Spleen (tissue), 11 donors: Measurements from ENCODE around the gene RPN1. TPM values are rescaled to one million over a fixed set of nuclear protein-coding genes. Genes with fewer than 3 reads are reported as not detected.
"Not testable (repeated sequence)": the region's sequence is repeated elsewhere in the genome, so short reads cannot be mapped to it uniquely, and the experiment has no call there.

Experiments
- DNase-seq: peaks from one replicate; pipeline ENCODE4 v3.0.0-alpha.2; 2020
- H3K27ac ChIP-seq, 8 donors: fragments of 200-600 bp; sonication (generic) in 7 of 8; 1 replicate in 4 of 8; 2 replicates in 4 of 8; pipeline versions ENCODE4 v1.5.0 to v1.8.0; 2016 to 2021; ENCODE audit warnings: inconsistent platforms in 4 of 8, mild to moderate bottlenecking in 4 of 8, moderate library complexity in 1 of 8
- H3K27me3 ChIP-seq, 7 donors: fragments of 200-600 bp; sonication (generic) in 6 of 7; replicated peaks in 1 of 7; 1 replicate in 4 of 7; 2 replicates in 3 of 7; pipeline versions ENCODE4 v1.5.0 to v1.8.0; 2016 to 2021; ENCODE audit warnings: inconsistent platforms in 3 of 7, mild to moderate bottlenecking in 1 of 7
- H3K36me3 ChIP-seq, 6 donors: fragments of 200-600 bp; sonication (generic) in 5 of 6; 1 replicate in 4 of 6; 2 replicates in 2 of 6; pipeline versions ENCODE4 v1.5.0 to v1.8.0; 2016 to 2021; ENCODE audit warnings: inconsistent platforms in 2 of 6
- H3K4me1 ChIP-seq, 6 donors: fragments of 200-600 bp; sonication (generic) in 5 of 6; 1 replicate in 3 of 6; 2 replicates in 3 of 6; pipeline versions ENCODE4 v1.5.0 to v1.8.0; 2016 to 2021; ENCODE audit warnings: inconsistent platforms in 3 of 6
- H3K4me3 ChIP-seq, 8 donors: fragments of 200-600 bp; sonication (generic) in 7 of 8; 1 replicate in 4 of 8; 2 replicates in 4 of 8; pipeline versions ENCODE4 v1.5.0 to v1.8.0; 2016 to 2021; ENCODE audit warnings: inconsistent platforms in 4 of 8, mild to moderate bottlenecking in 4 of 8, moderate library complexity in 2 of 8
- H3K9me3 ChIP-seq, 8 donors: fragments of 200-600 bp; sonication (generic) in 7 of 8; 1 replicate in 4 of 8; 2 replicates in 4 of 8; pipeline versions ENCODE4 v1.5.0 to v1.8.0; 2016 to 2021; ENCODE audit warnings: inconsistent platforms in 4 of 8
- CTCF ChIP-seq, 11 experiments: fragments of 200-600 bp in 7 of 11; fragments of 450-650 bp in 4 of 11; sonication (generic) in 4 of 11; IDR thresholded peaks in 8 of 11; conservative IDR thresholded peaks in 3 of 11; 1 replicate in 7 of 11; 2 replicates in 4 of 11; pipeline versions ENCODE4 v1.4.0 to v1.8.0; 2016 to 2021; ENCODE audit warnings: antibody characterized with exemption in 11 of 11, inconsistent platforms in 4 of 11, mild to moderate bottlenecking in 1 of 11
- POLR2A ChIP-seq, 3 donors: fragments of 450-650 bp; IDR thresholded peaks; one replicate each; pipeline ENCODE4 v1.5.1; 2017; ENCODE audit warnings: antibody characterized with exemption in 3 of 3, mild to moderate bottlenecking in 1 of 3
- POLR2AphosphoS5 ChIP-seq, 3 donors: sonication (generic); formaldehyde crosslinking; IDR thresholded peaks; one replicate each; pipeline ENCODE4 v1.5.1; 2017; ENCODE audit warnings: antibody characterized with exemption in 3 of 3
- WGBS, 5 donors: extraction: QIAGEN DNeasy Blood & Tissue Kit in 3 of 5; methylation state at CpG; one replicate each; pipeline versions ENCODE4 v1.1.5 to v1.1.7; 2013 to 2018; 5-methylcytosine and 5-hydroxymethylcytosine counted together
- intact Hi-C: fragments of 100-400 bp; cut with DNase I; formaldehyde crosslinking; loops from one replicate; pipeline ENCODE4 v1.15.0; 2023; ENCODE audit warnings: low total_unique reads
- polyA plus RNA-seq, 3 donors: library from polyadenylated mRNA; stranded (reverse); fragments of 200-250 nt; gene quantifications; one replicate each; pipeline ENCODE4 v1.2.1, GENCODE V29; 2013
- total RNA-seq, 7 donors: library from RNA; depleted of rRNA in 3 of 7; stranded (reverse); fragments of >200 nt in 3 of 7; fragmentation: NEBNext Ultra II Directional in 4 of 7; extraction: Animal tissue kit (Norgen Biotek cat#: 25700) in 4 of 7; gene quantifications; one replicate each; pipeline versions ENCODE4 v1.1.0 to v1.2.1, GENCODE V29; 2016 to 2021
- donor health status: healthy with polysubstance abuse.
- donor health status: DM: no; HTN: no; CAD: no; lungs with moderate emphysema.
- donor health status: DM: no; HTN: no; CAD: no.
- donor health status: Bipolar disorder and iron deficiency.
- donor health status: healthy.
- donor health status: DM: no; HTN: no; CAD: no.
- donor health status: DM: yes; HTN: yes; CAD: no.

The RPN1 gene
- total and polyA plus RNA-seq, 10 donors: 44.9 to 263 (median 146) TPM

DNA sequence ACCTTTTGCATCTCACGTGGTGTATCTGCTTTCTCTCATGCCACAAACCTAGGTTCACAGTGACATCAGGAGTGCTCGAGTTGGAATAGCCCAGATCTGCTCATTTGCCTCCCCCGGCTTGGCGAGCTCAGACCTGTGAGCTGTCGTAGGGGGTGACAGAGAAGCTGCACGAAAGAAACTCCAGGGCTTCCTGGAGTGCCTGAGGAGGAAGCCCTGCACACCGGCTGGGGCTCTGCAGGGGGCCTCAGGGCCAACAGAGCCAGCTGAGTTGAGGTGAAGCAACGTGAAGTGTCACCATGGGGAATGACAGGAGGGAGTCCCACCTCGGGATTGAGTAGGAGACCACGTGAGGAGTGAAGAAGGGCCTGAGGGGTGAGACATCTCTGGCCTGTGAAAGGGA is 62.5 kb downstream of the RPN1 start:
- H3K4me3 ChIP-seq: no peak overlapping the region
- H3K4me1 ChIP-seq: peaks cover 4 to 43% (median 14%) of the 10 kb centered on the region in 6 donors
- H3K27me3 ChIP-seq: peaks cover 0 to 4% (median 0%) of the 10 kb centered on the region in 7 donors
- TF ChIP-seq POLR2AphosphoS5 (IDR thresholded peaks at IDR 0.05) (no peak), CTCF (IDR thresholded peaks at IDR 0.05 in 8 of 11, conservative IDR thresholded peaks at IDR 0.05 in 3 of 11) (no peak), POLR2A (IDR thresholded peaks at IDR 0.05) (no peak)
- H3K9me3 ChIP-seq: peaks cover 0 to 8% (median 0%) of the 10 kb centered on the region in 8 donors
- no peak for DNase-seq
- no peaks in the 10 kb centered on the region for H3K36me3 ChIP-seq
- H3K27ac ChIP-seq: no peak overlapping the region
- intact Hi-C loops: loop anchor here (10.0 kb wide), 1 partner anchor 163 kb away; no protein-coding TSS in a partner anchor
- WGBS, 5 donors: 29 to 51% (median 40%) methylated on average over 10 of the region's 10 CpGs

- peaks cover 0 to 4% (median 0%) of the 10 kb centered on the region in 7 donors for H3K27me3 ChIP-seq
- no peak overlapping the region for H3K27ac ChIP-seq
- H3K9me3 ChIP-seq: peaks cover 0 to 8% (median 0%) of the 10 kb centered on the region in 8 donors
- intact Hi-C loops: loop anchor here (10.0 kb wide), 1 partner anchor 163 kb away; no protein-coding TSS in a partner anchor
- H3K4me3 ChIP-seq: no peak overlapping the region
- H3K4me1 ChIP-seq: peaks cover 4 to 36% (median 11%) of the 10 kb centered on the region in 6 donors
- TF ChIP-seq POLR2AphosphoS5 (IDR thresholded peaks at IDR 0.05) (no peak), CTCF (IDR thresholded peaks at IDR 0.05 in 8 of 11, conservative IDR thresholded peaks at IDR 0.05 in 3 of 11) (no peak), POLR2A (IDR thresholded peaks at IDR 0.05) (no peak)
- 89 to 93% (median 90%) methylated on average over 3 of the region's 3 CpGs for WGBS, 5 donors
- DNase-seq: no peak
- H3K36me3 ChIP-seq: no peaks in the 10 kb centered on the region
Measured at GRCh38 chr3:128587391-128587790, 63.2 kb downstream of the RPN1 start.

DNA sequence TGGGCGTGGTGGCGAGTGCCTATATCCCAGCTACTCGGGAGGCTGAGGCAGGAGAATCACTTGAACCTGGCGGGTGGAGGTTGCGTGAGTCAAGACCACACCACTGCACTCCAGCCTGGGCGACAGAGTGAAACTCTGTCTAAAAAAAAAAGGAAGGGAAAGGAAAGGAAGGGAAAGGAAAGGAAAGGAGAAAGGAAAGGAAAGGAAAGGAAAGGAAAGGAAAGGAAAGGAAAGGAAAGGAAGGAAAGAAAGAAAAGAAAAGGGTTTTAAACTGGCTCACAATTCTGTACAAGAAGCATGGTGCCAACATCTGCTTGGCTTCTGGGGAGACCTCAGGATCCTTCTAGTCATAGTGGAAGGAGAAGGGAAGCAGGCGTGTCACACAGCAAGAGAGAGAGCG is 63.7 kb downstream of the RPN1 start:
- not testable (repeated sequence) for DNase-seq, H3K9me3 ChIP-seq, H3K36me3 ChIP-seq, H3K27me3 ChIP-seq, H3K4me3 ChIP-seq, H3K27ac ChIP-seq
- WGBS, 5 donors: 90 to 96% (median 91%) methylated on average over 8 of the region's 8 CpGs
- intact Hi-C loops: loop anchor here (10.0 kb wide), 1 partner anchor 162 kb away; no protein-coding TSS in a partner anchor
- peaks cover 4 to 31% (median 10%) of the 10 kb centered on the region in 6 donors for H3K4me1 ChIP-seq

DNA sequence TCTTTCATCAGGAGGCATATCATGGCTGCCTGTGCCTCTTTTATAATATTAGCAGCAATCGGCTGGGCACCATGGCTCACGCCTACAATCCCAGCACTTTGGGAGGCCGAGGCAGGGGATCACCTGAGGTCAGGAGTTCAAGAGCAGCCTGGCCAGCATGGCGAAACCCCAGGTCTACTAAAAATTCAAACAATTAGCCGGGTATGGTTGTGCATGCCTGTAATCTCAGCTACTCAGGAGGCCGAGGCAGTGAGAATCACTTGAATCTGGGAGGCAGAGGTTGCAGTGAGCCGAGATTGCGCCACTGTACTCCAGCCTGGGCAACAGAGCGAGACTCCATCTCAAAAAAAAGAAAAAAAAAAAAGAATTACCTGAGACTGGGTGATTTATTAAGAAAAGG is 64.2 kb downstream of the RPN1 start:
- not testable (repeated sequence) for H3K27me3 ChIP-seq, H3K9me3 ChIP-seq, H3K4me3 ChIP-seq, H3K27ac ChIP-seq, DNase-seq, H3K36me3 ChIP-seq
- intact Hi-C loops: loop anchor here (10.0 kb wide), 1 partner anchor 162 kb away; no protein-coding TSS in a partner anchor
- WGBS, 5 donors: 83 to 92% (median 91%) methylated on average over 9 of the region's 9 CpGs
- peaks cover 4 to 26% (median 7%) of the 10 kb centered on the region in 6 donors for H3K4me1 ChIP-seq

GRCh38 chr3:128585974-128586373 is 64.6 kb downstream of the RPN1 start:
- Histone ChIP-seq H3K9me3 (peaks cover 0 to 8% (median 0%) of the 10 kb centered on the region in 8 donors), H3K27me3 (peaks cover 0 to 4% (median 0%) of the 10 kb centered on the region in 7 donors), H3K4me1 (peaks cover 4 to 21% (median 7%) of the 10 kb centered on the region in 6 donors), H3K27ac (no peak overlapping the region), H3K36me3 (no peaks in the 10 kb centered on the region), H3K4me3 (no peak overlapping the region)
- WGBS, 5 donors: 90 to 92% (median 92%) methylated on average over 11 of the region's 11 CpGs
- TF ChIP-seq POLR2AphosphoS5 (IDR thresholded peaks at IDR 0.05) (no peak), CTCF (IDR thresholded peaks at IDR 0.05 in 8 of 11, conservative IDR thresholded peaks at IDR 0.05 in 3 of 11) (no peak)
- intact Hi-C loops: loop anchor here (10.0 kb wide), 1 partner anchor 161 kb away; no protein-coding TSS in a partner anchor
- DNase-seq: no peak
